Calu3 (cell line): ENCODE measurements around the gene AGBL1. TPM values are rescaled to one million over a fixed set of nuclear protein-coding genes. Genes with fewer than 3 reads are reported as not detected.

Source experiments
- BruUV-seq: library from RNA; stranded (reverse); fragments of 400-500 nt; replicated peaks from 2 replicates; lab custom pipeline; 2021; lab: Mats Ljungman, UMichigan
- CTCF ChIA-PET: fragments of 300-600 bp; sonication (Branson Sonifier 250); formaldehyde crosslinking; loops from one replicate; lab custom pipeline; 2022; ENCODE audit warnings: antibody characterized with exemption; lab: Charles Lee
- DNase-seq: peaks from one replicate; pipeline ENCODE4 v3.0.0; 2022
- H3K27ac Mint-ChIP-seq: one replicate; pipeline ENCODE4 v1.8.0; 2022; ENCODE audit warnings: mixed read lengths; ENCODE audit not compliant: unreplicated experiment
- H3K27me3 Mint-ChIP-seq: one replicate; pipeline ENCODE4 v1.8.0; 2022; ENCODE audit warnings: mixed read lengths; ENCODE audit not compliant: unreplicated experiment
- H3K36me3 Mint-ChIP-seq: one replicate; pipeline ENCODE4 v1.8.0; 2022; ENCODE audit warnings: mild to moderate bottlenecking, moderate library complexity, mixed read lengths; ENCODE audit not compliant: insufficient read depth, unreplicated experiment
- H3K4me1 Mint-ChIP-seq: one replicate; pipeline ENCODE4 v1.8.0; 2022; ENCODE audit warnings: mild to moderate bottlenecking, low read depth, mixed read lengths; ENCODE audit not compliant: unreplicated experiment
- H3K4me3 Mint-ChIP-seq: one replicate; pipeline ENCODE4 v1.8.0; 2022; ENCODE audit warnings: mild to moderate bottlenecking, low read depth, moderate library complexity, mixed read lengths; ENCODE audit not compliant: unreplicated experiment
- H3K9me3 Mint-ChIP-seq: one replicate; pipeline ENCODE4 v1.8.0; 2022; ENCODE audit warnings: low read depth, mixed read lengths; ENCODE audit not compliant: unreplicated experiment
- intact Hi-C: fragments of 100-400 bp; cut with micrococcal nuclease; formaldehyde crosslinking; loops from one replicate; pipeline ENCODE4 v1.10.0; 2022; ENCODE audit not compliant: unreplicated experiment
- total RNA-seq: library from RNA; stranded (reverse); gene quantifications from 2 replicates; pipeline ENCODE4 v1.2.3, GENCODE V29; 2022
- TF ChIP-seq, protein P1 (sequence below): fragments of 200-600 bp; IDR thresholded peaks from one replicate; pipeline ENCODE4 v1.8.0; 2022; ENCODE audit warnings: antibody characterized with exemption; ENCODE audit not compliant: unreplicated experiment

The AGBL1 gene
- total RNA-seq, 1 experiment from 2014 or later = not detected

DNA sequence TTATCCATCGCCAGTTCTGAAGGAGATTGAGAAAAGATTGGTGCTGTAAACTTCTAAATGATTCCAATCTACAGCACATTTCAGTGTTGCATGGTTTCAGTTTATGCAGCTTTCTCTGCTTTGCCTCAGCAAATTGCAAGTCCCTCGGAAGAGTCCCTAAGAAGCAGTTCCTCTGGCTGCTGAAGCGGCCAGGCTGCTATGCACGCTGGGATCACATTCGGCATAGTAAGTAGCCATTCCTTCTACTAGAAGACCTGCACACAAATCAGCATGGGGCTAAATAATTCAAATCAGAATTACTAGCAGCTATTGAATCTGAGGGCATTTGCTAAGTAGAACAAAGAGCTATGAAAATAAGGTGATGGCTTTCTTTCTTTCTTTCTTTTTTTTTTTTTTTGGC lies 769.5 kb downstream of the AGBL1 start:
- H3K36me3 Mint-ChIP-seq = no peaks in the 10 kb centered on the region
- H3K9me3 Mint-ChIP-seq = peaks cover 12% of the 10 kb centered on the region
- H3K4me1 Mint-ChIP-seq = no peaks in the 10 kb centered on the region
- CTCF ChIA-PET = no interaction called here
- DNase-seq = no peak
- H3K27ac Mint-ChIP-seq = no peak overlapping the region
- no peaks in the 10 kb centered on the region for H3K27me3 Mint-ChIP-seq
- BruUV-seq = no TSS peak
- intact Hi-C loops = no loop called here
- no peak overlapping the region for H3K4me3 Mint-ChIP-seq
- TF ChIP-seq, protein P1, sequence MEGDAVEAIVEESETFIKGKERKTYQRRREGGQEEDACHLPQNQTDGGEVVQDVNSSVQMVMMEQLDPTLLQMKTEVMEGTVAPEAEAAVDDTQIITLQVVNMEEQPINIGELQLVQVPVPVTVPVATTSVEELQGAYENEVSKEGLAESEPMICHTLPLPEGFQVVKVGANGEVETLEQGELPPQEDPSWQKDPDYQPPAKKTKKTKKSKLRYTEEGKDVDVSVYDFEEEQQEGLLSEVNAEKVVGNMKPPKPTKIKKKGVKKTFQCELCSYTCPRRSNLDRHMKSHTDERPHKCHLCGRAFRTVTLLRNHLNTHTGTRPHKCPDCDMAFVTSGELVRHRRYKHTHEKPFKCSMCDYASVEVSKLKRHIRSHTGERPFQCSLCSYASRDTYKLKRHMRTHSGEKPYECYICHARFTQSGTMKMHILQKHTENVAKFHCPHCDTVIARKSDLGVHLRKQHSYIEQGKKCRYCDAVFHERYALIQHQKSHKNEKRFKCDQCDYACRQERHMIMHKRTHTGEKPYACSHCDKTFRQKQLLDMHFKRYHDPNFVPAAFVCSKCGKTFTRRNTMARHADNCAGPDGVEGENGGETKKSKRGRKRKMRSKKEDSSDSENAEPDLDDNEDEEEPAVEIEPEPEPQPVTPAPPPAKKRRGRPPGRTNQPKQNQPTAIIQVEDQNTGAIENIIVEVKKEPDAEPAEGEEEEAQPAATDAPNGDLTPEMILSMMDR = no peak

DNA sequence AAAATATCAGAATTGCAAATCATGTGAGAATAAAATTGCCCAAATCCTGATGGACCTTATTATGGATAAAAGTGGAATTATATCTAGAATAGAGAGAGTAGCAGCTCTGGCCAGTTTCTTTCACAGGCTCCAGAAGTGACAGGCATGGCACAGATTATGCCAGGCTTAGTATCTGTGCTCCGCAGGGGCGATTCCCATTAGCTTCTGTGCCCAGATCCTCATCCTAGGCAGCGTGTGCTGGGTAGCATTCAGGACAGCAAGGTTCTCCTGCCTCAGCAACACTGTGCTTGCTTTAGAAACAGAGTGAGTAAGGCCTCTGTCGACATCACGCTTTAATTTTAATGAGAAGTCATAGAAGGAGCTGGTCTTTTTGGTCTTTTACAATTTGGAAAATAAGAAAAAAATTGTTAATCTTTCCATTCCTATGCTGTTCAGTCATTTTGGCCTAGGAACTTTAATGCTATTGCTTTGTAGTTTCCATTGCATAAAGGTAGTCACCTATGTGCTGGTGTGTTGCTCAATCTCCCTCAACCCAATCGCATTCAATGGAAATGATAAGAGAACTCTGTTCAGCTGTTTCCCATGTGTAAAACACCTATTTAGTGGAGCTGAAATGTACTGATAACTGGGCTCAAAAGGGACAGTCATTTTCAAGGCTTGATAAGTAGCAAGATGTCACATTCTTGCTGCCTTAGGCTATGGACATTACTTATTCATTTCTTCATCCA lies 770.1 kb downstream of the AGBL1 start:
- DNase-seq = no peak
- Mint-ChIP-seq H3K27ac (no peak overlapping the region), H3K36me3 (no peaks in the 10 kb centered on the region), H3K27me3 (no peaks in the 10 kb centered on the region), H3K4me3 (no peak overlapping the region), H3K9me3 (peaks cover 12% of the 10 kb centered on the region), H3K4me1 (no peaks in the 10 kb centered on the region)
- intact Hi-C loops = no loop called here
- CTCF ChIA-PET = no interaction called here
- no TSS peak for BruUV-seq
- TF ChIP-seq, protein P1 = no peak

DNA sequence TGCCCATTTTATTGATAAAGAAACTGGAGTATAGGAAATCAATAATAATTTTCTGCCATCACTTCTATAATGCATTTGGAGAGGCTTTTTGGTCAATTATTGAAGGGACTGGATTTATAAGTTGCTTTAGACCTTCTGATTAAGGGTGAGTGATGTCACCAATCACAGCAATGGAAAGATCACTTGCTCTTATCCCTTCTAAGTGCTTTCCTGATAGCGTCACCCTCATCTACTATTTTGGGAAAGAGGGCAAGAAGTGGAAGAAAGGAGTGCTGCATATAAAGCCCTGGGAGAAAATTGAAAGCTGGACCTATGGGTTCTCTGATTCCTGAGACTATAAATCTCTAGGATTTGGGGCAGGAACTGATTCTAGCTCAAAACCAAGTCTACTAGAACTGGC lies 771.3 kb downstream of the AGBL1 start:
- H3K4me3 Mint-ChIP-seq = no peak overlapping the region
- CTCF ChIA-PET = no interaction called here
- intact Hi-C loops = no loop called here
- no peak for DNase-seq
- no TSS peak for BruUV-seq
- no peaks in the 10 kb centered on the region for H3K27me3 Mint-ChIP-seq
- H3K9me3 Mint-ChIP-seq = peaks cover 9% of the 10 kb centered on the region
- H3K36me3 Mint-ChIP-seq = no peaks in the 10 kb centered on the region
- TF ChIP-seq, protein P1 = no peak
- no peak overlapping the region for H3K27ac Mint-ChIP-seq
- no peaks in the 10 kb centered on the region for H3K4me1 Mint-ChIP-seq

DNA sequence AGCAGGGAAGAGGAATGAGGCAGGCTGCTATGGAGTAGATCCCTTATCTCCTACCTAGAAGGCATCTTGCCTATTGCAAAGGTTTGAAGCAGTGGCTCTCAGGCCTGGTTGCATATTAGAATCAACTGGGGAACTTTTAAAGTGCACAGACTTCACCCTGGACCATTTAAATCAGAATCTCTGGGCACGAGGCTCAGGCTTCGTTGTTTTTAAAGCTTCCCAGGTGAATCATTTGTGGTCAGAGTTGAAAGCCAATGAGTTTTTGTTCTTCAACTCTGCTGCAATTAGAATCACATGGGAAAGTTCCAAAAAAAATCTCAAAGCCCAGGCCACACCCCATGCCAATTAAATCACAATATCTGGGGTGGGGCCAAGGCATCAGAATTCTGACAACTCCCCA lies 773.1 kb downstream of the AGBL1 start:
- Mint-ChIP-seq H3K9me3 (peaks cover 14% of the 10 kb centered on the region), H3K36me3 (no peaks in the 10 kb centered on the region), H3K27ac (no peak overlapping the region), H3K27me3 (no peaks in the 10 kb centered on the region), H3K4me3 (no peak overlapping the region), H3K4me1 (no peaks in the 10 kb centered on the region)
- intact Hi-C loops = no loop called here
- BruUV-seq = no TSS peak
- CTCF ChIA-PET = no interaction called here
- TF ChIP-seq, protein P1 = no peak
- DNase-seq = no peak
